Measurements from ENCODE around the gene FBN2.

DNA sequence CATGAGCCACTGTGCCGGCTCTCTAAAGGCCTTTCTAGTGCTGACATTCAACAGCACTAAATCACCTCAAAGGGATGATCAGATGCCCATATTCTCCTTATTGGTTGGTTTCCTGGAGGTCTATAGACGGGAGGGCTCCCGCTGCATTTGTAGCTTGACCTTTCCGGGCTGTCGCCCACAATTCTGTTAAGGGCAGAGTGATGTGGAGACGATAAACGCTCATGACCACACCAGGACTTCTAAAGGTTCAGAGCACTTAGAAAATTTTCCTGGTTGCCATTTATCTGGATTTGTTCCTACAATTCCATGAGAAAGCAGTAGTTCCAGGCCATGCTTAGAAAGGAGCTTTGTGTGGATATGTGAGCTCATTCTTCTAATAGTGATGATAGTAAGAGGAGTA is 284.2 kb downstream of the FBN2 start:
- TF ChIP-seq, protein P1, sequence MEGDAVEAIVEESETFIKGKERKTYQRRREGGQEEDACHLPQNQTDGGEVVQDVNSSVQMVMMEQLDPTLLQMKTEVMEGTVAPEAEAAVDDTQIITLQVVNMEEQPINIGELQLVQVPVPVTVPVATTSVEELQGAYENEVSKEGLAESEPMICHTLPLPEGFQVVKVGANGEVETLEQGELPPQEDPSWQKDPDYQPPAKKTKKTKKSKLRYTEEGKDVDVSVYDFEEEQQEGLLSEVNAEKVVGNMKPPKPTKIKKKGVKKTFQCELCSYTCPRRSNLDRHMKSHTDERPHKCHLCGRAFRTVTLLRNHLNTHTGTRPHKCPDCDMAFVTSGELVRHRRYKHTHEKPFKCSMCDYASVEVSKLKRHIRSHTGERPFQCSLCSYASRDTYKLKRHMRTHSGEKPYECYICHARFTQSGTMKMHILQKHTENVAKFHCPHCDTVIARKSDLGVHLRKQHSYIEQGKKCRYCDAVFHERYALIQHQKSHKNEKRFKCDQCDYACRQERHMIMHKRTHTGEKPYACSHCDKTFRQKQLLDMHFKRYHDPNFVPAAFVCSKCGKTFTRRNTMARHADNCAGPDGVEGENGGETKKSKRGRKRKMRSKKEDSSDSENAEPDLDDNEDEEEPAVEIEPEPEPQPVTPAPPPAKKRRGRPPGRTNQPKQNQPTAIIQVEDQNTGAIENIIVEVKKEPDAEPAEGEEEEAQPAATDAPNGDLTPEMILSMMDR (IDR thresholded peaks at IDR 0.05; ENCODE audit: low read depth, low read length) = no peak
- no peak for TF ChIP-seq POLR2A (IDR thresholded peaks at IDR 0.05; ENCODE audit: extremely low read depth, insufficient read length)
